Measurements from ENCODE around the gene GALNTL6.

The GALNTL6 gene

GRCh38 chr4:172758586-172759340 lies 945.6 kb downstream of the GALNTL6 start:
- Mint-ChIP-seq H3K4me1 (ENCODE audit: low read depth) (no peaks in the 10 kb centered on the region), H3K27ac (no peak overlapping the region), H3K9me3 (ENCODE audit: low read depth) (peaks cover 4% of the 10 kb centered on the region), H3K4me3 (no peak overlapping the region), H3K36me3 (no peaks in the 10 kb centered on the region), H3K27me3 (no peaks in the 10 kb centered on the region)

- H3K27ac Mint-ChIP-seq, result no peak overlapping the region
- H3K4me3 Mint-ChIP-seq, result no peak overlapping the region
- H3K36me3 Mint-ChIP-seq, result no peaks in the 10 kb centered on the region
- H3K4me1 Mint-ChIP-seq (ENCODE audit: low read depth), result no peaks in the 10 kb centered on the region
- no peaks in the 10 kb centered on the region for H3K27me3 Mint-ChIP-seq
- peaks cover 4% of the 10 kb centered on the region for H3K9me3 Mint-ChIP-seq (ENCODE audit: low read depth)
Measured at GRCh38 chr4:172760512-172760911, 947.3 kb downstream of the GALNTL6 start.

GRCh38 chr4:172762895-172763294 lies 949.7 kb downstream of the GALNTL6 start:
- Mint-ChIP-seq H3K36me3 (no peaks in the 10 kb centered on the region), H3K4me1 (ENCODE audit: low read depth) (no peaks in the 10 kb centered on the region), H3K9me3 (ENCODE audit: low read depth) (peaks cover 4% of the 10 kb centered on the region), H3K4me3 (no peak overlapping the region), H3K27ac (no peak overlapping the region), H3K27me3 (no peaks in the 10 kb centered on the region)

GRCh38 chr4:172770787-172771186 lies 957.6 kb downstream of the GALNTL6 start:
- Mint-ChIP-seq H3K4me3 (no peak overlapping the region), H3K9me3 (ENCODE audit: low read depth) (peaks cover 4% of the 10 kb centered on the region), H3K4me1 (ENCODE audit: low read depth) (no peaks in the 10 kb centered on the region), H3K27ac (no peak overlapping the region), H3K36me3 (no peaks in the 10 kb centered on the region), H3K27me3 (no peaks in the 10 kb centered on the region)

- Mint-ChIP-seq H3K9me3 (ENCODE audit: low read depth) (peaks cover 4% of the 10 kb centered on the region), H3K4me3 (no peak overlapping the region), H3K4me1 (ENCODE audit: low read depth) (no peaks in the 10 kb centered on the region), H3K27ac (no peak overlapping the region), H3K36me3 (no peaks in the 10 kb centered on the region), H3K27me3 (no peaks in the 10 kb centered on the region)
Measured at GRCh38 chr4:172772781-172773180, 959.6 kb downstream of the GALNTL6 start.

DNA sequence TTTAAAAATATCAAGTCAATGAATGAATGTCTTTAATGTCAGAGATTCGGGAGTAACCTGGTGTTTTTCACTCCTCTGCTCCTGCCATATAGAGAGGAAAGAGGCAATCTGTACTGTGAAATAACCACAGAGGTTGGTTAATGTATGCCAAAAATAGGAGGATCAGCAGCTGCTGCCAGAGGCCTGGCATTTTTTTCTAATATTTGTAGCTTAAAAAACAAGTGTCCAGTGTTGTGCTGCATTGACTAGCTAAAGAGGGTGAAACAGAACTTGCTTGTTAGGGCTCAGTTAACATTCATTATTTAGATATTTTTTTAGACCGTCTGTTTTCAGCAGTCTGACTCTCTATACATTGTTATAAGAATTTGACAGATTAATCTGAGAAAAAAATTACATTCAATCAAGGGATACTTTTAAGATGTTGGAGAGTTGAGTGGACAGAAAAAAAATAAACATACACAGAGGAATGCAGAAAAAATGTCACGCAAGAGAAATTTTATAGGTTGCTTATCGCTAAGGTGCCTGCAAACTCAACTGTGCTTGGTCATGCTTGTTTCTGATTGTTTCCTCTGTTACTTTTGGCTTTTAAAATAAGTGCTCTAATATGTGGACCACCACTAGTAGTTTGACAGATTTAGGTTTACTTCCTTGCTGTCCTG lies 963.1 kb downstream of the GALNTL6 start:
- H3K27ac Mint-ChIP-seq, result no peak overlapping the region
- H3K27me3 Mint-ChIP-seq, result no peaks in the 10 kb centered on the region
- H3K36me3 Mint-ChIP-seq, result no peaks in the 10 kb centered on the region
- H3K4me1 Mint-ChIP-seq (ENCODE audit: low read depth), result no peaks in the 10 kb centered on the region
- peaks cover 4% of the 10 kb centered on the region for H3K9me3 Mint-ChIP-seq (ENCODE audit: low read depth)
- no peak overlapping the region for H3K4me3 Mint-ChIP-seq

DNA sequence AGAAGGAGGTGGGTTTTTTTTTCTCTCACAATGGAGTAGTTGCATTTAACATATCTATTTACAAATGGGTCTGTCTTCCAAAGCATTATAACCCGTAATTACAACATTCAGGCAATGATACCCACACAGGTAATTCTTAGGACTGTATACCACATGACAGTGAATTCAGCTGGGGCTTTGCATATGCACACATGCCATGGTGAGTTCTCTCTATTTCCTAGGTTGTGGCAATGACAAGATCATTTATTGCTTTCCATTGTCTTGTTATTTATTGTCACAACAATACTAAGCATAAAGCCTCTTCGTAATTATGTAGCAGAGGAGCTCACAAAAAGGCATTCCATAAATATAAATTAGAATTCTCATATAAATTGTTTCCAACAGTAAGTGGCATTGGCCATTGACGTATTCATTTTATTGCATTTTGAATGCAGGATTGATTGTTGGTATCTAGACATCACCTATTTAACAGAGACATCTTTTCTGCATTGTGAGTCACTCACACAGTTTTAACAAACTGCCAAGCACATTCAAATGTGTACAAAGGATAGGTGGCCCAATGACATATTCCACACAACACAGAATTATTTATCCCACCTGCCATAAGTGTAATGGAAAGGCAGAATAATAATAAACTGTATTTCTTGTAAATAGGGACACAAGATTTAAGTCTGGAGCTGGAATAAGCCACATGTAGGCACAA lies 964.7 kb downstream of the GALNTL6 start:
- Mint-ChIP-seq H3K27me3 (peaks cover 2% of the 10 kb centered on the region), H3K36me3 (no peaks in the 10 kb centered on the region)

DNA sequence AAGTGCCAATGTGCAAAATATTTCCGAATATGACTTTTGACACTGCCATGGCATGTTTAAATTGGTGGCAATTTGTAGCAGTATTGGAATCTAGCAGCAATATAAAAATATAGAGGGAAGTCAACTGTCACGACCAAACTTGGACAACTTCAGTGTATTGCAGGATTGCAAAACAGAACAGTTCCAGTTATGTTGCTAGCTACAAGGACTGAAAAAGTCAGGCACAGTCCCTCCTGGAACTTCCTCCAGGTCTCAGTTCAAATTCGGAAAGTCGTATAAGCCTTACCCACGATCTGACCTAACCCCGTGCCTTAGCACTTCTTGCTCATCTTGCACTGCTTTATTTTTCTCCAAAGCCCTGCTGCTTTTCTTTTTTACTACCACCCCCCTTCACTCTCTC lies 965.4 kb downstream of the GALNTL6 start:
- peaks cover 2% of the 10 kb centered on the region for H3K27me3 Mint-ChIP-seq
- H3K4me1 Mint-ChIP-seq (ENCODE audit: low read depth), result no peaks in the 10 kb centered on the region
- no peak overlapping the region for H3K27ac Mint-ChIP-seq
- no peaks in the 10 kb centered on the region for H3K36me3 Mint-ChIP-seq
- H3K9me3 Mint-ChIP-seq (ENCODE audit: low read depth), result no peaks in the 10 kb centered on the region
- no peak overlapping the region for H3K4me3 Mint-ChIP-seq

More for the DNA sequence above, 964.7 kb downstream of the GALNTL6 start:
- Mint-ChIP-seq H3K27ac (no peak overlapping the region), H3K4me3 (no peak overlapping the region), H3K4me1 (ENCODE audit: low read depth) (no peaks in the 10 kb centered on the region), H3K9me3 (ENCODE audit: low read depth) (no peaks in the 10 kb centered on the region)

GRCh38 chr4:172780566-172781081 lies 967.4 kb downstream of the GALNTL6 start:
- Mint-ChIP-seq H3K36me3 (no peaks in the 10 kb centered on the region), H3K27ac (no peak overlapping the region), H3K27me3 (peaks cover 2% of the 10 kb centered on the region), H3K4me1 (ENCODE audit: low read depth) (no peaks in the 10 kb centered on the region), H3K9me3 (ENCODE audit: low read depth) (no peaks in the 10 kb centered on the region), H3K4me3 (no peak overlapping the region)

DNA sequence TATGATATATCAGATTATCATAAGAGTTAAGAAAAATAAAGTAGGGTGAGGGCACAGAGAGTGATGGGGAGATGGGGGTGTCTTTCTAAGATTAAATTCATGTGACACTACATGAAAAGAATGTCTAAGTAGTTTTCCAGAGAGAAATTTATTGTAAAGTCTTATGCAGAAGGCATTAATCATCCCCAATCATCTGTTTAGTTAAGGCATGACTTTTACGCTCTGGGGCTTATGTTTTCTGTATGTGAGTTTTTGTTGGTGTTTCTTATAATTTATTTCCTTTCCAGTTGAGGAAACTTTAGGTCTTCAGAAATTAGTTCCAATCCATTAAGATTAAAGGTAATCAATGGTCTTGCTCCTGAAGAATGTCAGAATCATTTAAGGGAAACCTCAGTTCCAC lies 972.4 kb downstream of the GALNTL6 start:
- H3K27me3 Mint-ChIP-seq, result peaks cover 2% of the 10 kb centered on the region
- no peak overlapping the region for H3K27ac Mint-ChIP-seq
- H3K9me3 Mint-ChIP-seq (ENCODE audit: low read depth), result no peaks in the 10 kb centered on the region
- H3K4me3 Mint-ChIP-seq, result no peak overlapping the region
- H3K36me3 Mint-ChIP-seq, result no peaks in the 10 kb centered on the region
- H3K4me1 Mint-ChIP-seq (ENCODE audit: low read depth), result no peaks in the 10 kb centered on the region

- Mint-ChIP-seq H3K27ac (no peak overlapping the region), H3K36me3 (no peaks in the 10 kb centered on the region), H3K9me3 (ENCODE audit: low read depth) (no peaks in the 10 kb centered on the region), H3K4me1 (ENCODE audit: low read depth) (no peaks in the 10 kb centered on the region), H3K27me3 (peaks cover 2% of the 10 kb centered on the region), H3K4me3 (no peak overlapping the region)
Measured at GRCh38 chr4:172786039-172786792, 973.0 kb downstream of the GALNTL6 start.

- Mint-ChIP-seq H3K4me3 (no peak overlapping the region), H3K27me3 (peaks cover 2% of the 10 kb centered on the region), H3K27ac (no peak overlapping the region), H3K36me3 (no peaks in the 10 kb centered on the region), H3K4me1 (ENCODE audit: low read depth) (no peaks in the 10 kb centered on the region), H3K9me3 (ENCODE audit: low read depth) (no peaks in the 10 kb centered on the region)
Measured at GRCh38 chr4:172787111-172787510, 973.9 kb downstream of the GALNTL6 start.

DNA sequence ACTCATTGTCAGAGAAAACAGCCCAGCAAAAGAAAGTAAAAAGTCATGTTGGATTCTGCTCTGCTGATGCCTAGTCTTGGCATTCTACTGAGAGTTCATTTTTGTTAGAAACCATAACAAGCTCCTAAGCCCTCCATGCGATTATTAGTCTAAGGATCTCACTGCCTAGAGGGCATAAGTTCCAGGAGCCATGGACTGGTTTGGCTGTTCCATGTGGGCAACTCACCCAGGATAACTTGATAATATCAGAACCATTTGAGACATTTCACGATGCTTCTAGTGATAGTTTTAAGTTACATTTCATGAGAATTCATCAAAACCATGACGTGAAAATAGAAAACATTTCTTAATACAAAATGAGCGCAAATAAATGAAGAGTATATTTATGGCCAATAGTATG lies 978.6 kb downstream of the GALNTL6 start:
- Mint-ChIP-seq H3K27me3 (no peaks in the 10 kb centered on the region), H3K36me3 (no peaks in the 10 kb centered on the region), H3K9me3 (ENCODE audit: low read depth) (no peaks in the 10 kb centered on the region), H3K4me1 (ENCODE audit: low read depth) (no peaks in the 10 kb centered on the region), H3K4me3 (no peak overlapping the region), H3K27ac (no peak overlapping the region)

GRCh38 chr4:172793565-172794306 lies 980.5 kb downstream of the GALNTL6 start:
- H3K4me1 Mint-ChIP-seq (ENCODE audit: low read depth), result no peaks in the 10 kb centered on the region
- H3K9me3 Mint-ChIP-seq (ENCODE audit: low read depth), result no peaks in the 10 kb centered on the region
- H3K27ac Mint-ChIP-seq, result no peak overlapping the region
- no peaks in the 10 kb centered on the region for H3K36me3 Mint-ChIP-seq
- no peak overlapping the region for H3K4me3 Mint-ChIP-seq
- no peaks in the 10 kb centered on the region for H3K27me3 Mint-ChIP-seq
